SKM-1 (cell line): ENCODE measurements around the gene KRTAP5-9.
"Not testable (repeated sequence)": the region's sequence is repeated elsewhere in the genome, so short reads cannot be mapped to it uniquely, and the experiment has no call there.

ENCODE experiments used
- DNase-seq: peaks from one replicate; lab custom pipeline; 2025; ENCODE audit not compliant: unreplicated experiment; lab: John Stamatoyannopoulos, UW

Gene KRTAP5-9

DNA sequence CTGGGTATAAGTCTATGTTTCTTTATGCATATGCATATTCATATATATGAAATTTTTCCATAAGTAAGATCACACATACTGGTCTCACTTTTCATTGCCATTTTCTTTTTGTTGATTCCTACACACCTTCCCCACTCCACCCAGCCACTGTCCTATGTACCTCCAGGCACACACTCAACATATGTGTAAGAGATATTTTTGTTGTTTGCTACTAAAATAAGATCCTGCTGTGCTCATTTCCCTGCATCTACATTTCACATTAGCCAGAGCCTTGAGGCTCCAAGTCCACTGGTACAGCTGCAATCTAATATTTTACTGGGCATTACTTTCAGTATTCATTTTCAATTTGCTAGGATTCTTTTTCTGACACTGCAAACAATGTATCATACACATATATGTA lies 9.0 kb downstream of the KRTAP5-9 start:
- no peak for DNase-seq

- DNase-seq: no peak
Observed at GRCh38 chr11:71558996-71559395, 10.8 kb downstream of the KRTAP5-9 start.

- no peak for DNase-seq
Observed at GRCh38 chr11:71562120-71562519, 13.9 kb downstream of the KRTAP5-9 start.

DNA sequence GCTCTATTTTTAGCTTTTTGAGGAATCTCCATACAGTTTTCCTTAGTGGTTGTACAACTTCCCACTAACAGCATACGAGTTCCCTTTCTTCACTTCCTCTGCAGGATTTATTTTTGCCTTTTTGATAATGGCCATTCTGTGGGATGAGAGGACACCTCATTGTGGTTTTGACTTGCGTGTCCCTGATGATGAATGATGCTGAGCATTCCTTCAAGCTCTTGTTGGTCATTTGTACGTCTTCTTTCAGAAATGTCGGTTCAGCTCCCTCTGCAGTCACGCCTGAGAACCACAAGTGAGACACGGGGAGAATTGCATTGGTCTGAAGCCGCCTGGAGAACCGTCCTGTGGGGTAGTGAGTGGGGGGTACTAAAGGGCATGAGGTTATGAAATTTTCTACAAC lies 15.2 kb downstream of the KRTAP5-9 start:
- peak; percentile 19 for DNase-seq

DNA sequence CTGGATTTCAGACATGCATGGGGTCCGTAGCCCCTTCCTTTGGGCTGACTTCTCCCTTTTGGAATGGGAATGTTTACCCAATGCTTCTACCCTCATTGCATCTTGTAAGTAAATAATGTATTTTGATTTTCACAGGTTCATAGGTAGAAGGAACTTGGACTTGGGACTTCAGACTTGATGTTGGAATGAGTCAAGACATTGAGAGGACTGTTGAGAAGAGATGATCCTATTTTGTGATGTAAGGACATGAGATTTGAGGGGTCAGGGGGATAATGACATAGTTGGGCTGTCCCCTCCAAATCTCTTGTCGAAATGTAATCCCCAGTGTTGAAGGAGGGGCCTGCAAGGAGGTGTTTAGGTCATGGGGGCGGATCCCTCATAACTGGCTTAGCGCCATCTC lies 16.2 kb downstream of the KRTAP5-9 start:
- no peak for DNase-seq

GRCh38 chr11:71565263-71565662 lies 17.0 kb downstream of the KRTAP5-9 start, which contains the start of gene KRTAP5-10:
Gene KRTAP5-10 (plus strand): TSS chr11:71565563. CDS start chr11:71565588, 25 bp downstream.
- DNase-seq: no peak

- DNase-seq: no peak
Observed at GRCh38 chr11:71566081-71566620, 17.9 kb downstream of the KRTAP5-9 start.

DNA sequence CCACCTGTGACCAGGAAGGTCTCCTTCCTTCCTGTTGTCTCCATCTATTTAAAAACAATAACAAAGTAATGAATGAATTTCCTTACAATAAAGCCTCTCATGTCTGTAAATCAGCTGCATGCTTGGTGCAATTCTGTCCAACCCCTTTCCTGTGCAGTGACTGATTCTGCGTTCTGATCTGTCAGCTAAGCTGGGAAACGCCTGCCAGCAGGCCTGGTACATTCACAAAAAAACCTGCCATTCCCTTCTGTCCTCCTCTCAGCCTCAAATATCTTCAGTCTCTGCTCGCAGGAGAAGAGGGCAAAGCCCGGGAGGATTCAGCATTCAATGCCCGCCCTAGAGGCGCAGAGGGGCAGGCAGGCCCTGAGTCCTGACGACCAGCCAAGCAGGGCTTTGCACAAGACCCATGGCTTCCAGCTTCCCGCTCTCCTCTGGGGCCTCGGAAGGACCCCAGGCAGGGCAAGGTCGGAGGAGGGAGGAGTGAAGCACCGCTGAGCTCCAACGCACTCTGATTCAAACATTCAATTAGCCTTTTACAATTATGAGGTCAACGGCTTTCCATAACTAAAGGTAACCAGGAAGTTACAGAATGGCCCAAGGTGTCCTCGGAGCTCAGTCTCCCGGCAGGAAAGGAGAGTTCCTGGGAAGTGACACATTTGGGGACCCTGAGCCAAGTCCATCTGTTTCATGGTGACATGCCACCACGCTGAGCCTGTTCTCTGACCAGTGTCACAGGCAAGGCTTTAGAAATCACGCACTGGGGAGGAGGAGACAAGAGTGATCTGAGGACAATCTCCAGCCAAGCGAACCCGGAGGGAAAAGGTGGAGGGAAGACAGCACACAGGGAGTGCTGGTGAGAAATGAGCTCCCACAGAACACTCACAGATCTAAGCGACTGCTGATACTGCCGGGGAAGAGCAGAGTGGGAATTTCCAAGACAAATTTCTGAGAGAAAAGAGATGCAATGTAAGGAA lies 18.7 kb downstream of the KRTAP5-9 start:
- DNase-seq: not testable (repeated sequence)

- DNase-seq: not testable (repeated sequence)
Observed at GRCh38 chr11:71567633-71568032, 19.4 kb downstream of the KRTAP5-9 start.

GRCh38 chr11:71568704-71569349 lies 20.6 kb downstream of the KRTAP5-9 start:
- DNase-seq: no peak

DNA sequence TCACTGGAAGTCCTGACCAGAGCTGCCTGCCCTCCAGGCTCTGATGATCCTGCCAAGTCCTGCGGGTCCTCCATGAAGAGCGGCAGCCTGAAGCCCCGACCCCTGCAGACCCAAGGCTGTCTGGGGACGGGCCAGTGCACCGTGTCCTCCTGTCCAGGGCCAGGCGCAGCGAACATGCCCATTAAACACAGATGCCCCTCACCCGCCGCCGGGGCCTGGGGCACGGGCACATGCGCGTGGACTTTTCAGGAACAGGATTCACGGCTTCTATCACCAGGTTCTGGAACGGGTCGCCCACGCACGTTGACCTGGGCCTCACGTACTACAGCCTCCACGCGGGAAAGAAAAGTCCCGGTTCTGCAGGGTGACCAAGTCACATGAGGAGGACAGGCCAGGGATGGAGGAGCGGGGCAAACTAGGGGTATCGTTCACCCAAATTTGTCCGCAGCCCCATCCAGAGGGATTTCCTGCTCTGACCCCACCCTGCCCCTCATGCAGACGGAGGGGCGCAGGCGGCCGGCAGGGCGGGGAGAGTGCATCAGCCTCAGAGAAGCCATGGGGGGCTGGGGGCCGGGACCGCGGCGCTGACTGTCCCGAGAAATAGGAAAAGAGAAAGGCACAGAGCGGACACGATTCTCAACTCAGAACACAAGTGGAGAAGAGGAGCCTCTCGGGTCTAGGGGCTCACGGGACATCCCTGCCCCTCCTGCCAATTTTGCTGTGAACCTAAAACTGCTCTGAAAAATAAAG lies 23.1 kb downstream of the KRTAP5-9 start:
- DNase-seq: not testable (repeated sequence)

- no peak for DNase-seq
Observed at GRCh38 chr11:71572811-71573210, 24.6 kb downstream of the KRTAP5-9 start.

DNA sequence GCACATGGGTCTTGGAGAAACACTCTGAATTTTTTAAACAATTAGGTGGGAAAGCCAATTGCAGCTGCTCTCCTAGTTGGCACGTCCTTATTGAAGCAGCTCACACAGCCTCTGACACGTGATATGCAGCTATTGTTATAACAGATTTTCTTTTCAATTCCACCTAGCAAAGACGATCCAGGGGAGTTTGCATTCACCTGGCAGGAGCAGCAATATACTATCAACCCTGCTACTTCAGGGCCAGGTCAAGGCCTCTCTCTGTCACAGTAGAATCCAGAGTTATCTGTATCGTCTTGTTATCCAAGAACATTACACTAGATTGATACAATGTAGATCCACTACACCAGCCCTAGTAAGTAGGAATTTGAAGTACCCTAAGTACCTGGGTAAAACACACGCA lies 26.2 kb downstream of the KRTAP5-9 start:
- DNase-seq: no peak

GRCh38 chr11:71575723-71576424 lies 27.7 kb downstream of the KRTAP5-9 start:
- no peak for DNase-seq

GRCh38 chr11:71576688-71577465 lies 28.7 kb downstream of the KRTAP5-9 start:
- DNase-seq: not testable (repeated sequence)

- no peak for DNase-seq
Observed at GRCh38 chr11:71577469-71578004, 29.3 kb downstream of the KRTAP5-9 start.

DNA sequence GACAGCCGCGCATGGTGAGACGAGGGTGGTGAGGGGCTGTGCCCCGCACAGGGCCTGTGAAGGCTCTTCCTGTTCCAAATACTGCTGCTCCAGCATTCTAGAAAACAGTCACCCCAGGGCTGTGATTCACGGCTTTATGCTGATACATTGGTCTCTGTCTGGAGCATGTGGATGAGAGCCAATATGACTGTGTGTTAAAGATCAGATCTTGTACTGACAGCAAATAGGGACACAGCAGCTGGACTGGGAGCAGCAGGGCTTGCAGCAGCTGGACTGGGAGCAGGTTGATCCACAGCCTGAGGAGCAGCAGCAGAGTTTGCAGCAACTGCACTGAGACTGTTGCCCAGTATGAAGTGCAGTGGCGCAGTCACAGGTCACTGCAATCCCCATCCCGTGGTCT lies 31.3 kb downstream of the KRTAP5-9 start:
- DNase-seq: not testable (repeated sequence)

- peak; percentile 7 for DNase-seq
Observed at GRCh38 chr11:71580057-71581003, 32.1 kb downstream of the KRTAP5-9 start.
